ENCODE data around the gene ZKSCAN5.

- TF ChIP-seq, protein P1, sequence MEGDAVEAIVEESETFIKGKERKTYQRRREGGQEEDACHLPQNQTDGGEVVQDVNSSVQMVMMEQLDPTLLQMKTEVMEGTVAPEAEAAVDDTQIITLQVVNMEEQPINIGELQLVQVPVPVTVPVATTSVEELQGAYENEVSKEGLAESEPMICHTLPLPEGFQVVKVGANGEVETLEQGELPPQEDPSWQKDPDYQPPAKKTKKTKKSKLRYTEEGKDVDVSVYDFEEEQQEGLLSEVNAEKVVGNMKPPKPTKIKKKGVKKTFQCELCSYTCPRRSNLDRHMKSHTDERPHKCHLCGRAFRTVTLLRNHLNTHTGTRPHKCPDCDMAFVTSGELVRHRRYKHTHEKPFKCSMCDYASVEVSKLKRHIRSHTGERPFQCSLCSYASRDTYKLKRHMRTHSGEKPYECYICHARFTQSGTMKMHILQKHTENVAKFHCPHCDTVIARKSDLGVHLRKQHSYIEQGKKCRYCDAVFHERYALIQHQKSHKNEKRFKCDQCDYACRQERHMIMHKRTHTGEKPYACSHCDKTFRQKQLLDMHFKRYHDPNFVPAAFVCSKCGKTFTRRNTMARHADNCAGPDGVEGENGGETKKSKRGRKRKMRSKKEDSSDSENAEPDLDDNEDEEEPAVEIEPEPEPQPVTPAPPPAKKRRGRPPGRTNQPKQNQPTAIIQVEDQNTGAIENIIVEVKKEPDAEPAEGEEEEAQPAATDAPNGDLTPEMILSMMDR (conservative IDR thresholded peaks at IDR 0.05; ENCODE audit: low read length), result no peak
- TF ChIP-seq EZH2phosphoT487 (IDR thresholded peaks at IDR 0.05; ENCODE audit: borderline replicate concordance), result no peak
Measured at GRCh38 chr7:99557940-99558305, 53.5 kb downstream of the ZKSCAN5 start.
